T-helper 2 cell (primary cell): ENCODE data around the gene SLCO1A2.
"Not testable (repeated sequence)": the region's sequence is repeated elsewhere in the genome, so short reads cannot be mapped to it uniquely, and the experiment has no call there.

ENCODE experiments used
- DNase-seq, 5 experiments: peaks; one replicate each; pipeline versions ENCODE4 v3.0.0 to v3.0.0-alpha.2; 2012 to 2022
- total RNA-seq, 2 donors: gene quantifications; one replicate each; lab custom pipeline; 2026; lab: John Stamatoyannopoulos, UW

Gene SLCO1A2
- 0 reads per million in 2 donors for total RNA-seq

GRCh38 chr12:21334771-21335325, at the start of gene SLCO1A2:
TSS of gene SLCO1A2 (minus strand) at chr12:21334917. CDS start at chr12:21334647, 270 bp downstream.
- no peak for DNase-seq

GRCh38 chr12:21384261-21384660, 49.5 kb upstream of the SLCO1A2 start:
- no peak for DNase-seq

- DNase-seq: not testable (repeated sequence)
These were observed 46.6 kb upstream of the SLCO1A2 start for GRCh38 chr12:21381320-21381719.

GRCh38 chr12:21379218-21379617, 44.5 kb upstream of the SLCO1A2 start:
- no peak for DNase-seq

GRCh38 chr12:21372602-21373001, 37.9 kb upstream of the SLCO1A2 start, which contains the start of gene IAPP:
TSS of gene IAPP (plus strand) at chr12:21372902. CDS start at chr12:21373352, 450 bp downstream.
- DNase-seq: no peak

- DNase-seq: peak in 1 of 5 experiments; percentile 1
These were observed 36.2 kb upstream of the SLCO1A2 start for GRCh38 chr12:21370845-21371449.

- peak in 1 of 5 experiments; percentile 17 for DNase-seq
These were observed 34.6 kb upstream of the SLCO1A2 start for GRCh38 chr12:21369141-21369980.

GRCh38 chr12:21360632-21361031, 25.9 kb upstream of the SLCO1A2 start:
- not testable (repeated sequence) for DNase-seq

- DNase-seq: no peak
These were observed 19.9 kb upstream of the SLCO1A2 start for GRCh38 chr12:21354641-21355040.

GRCh38 chr12:21353948-21354347, 19.2 kb upstream of the SLCO1A2 start:
- no peak for DNase-seq

- no peak for DNase-seq
These were observed 18.8 kb upstream of the SLCO1A2 start for GRCh38 chr12:21353487-21353886.

GRCh38 chr12:21350975-21351374, 16.3 kb upstream of the SLCO1A2 start:
- DNase-seq: no peak

- no peak for DNase-seq
These were observed 12.0 kb upstream of the SLCO1A2 start for GRCh38 chr12:21346542-21347205.

GRCh38 chr12:21343636-21344035, 8.9 kb upstream of the SLCO1A2 start:
- DNase-seq: no peak

GRCh38 chr12:21341769-21342168, 7.1 kb upstream of the SLCO1A2 start:
- no peak for DNase-seq

- DNase-seq: peak in 1 of 5 experiments; percentile 10
These were observed 5.7 kb upstream of the SLCO1A2 start for GRCh38 chr12:21340403-21340802.

- no peak for DNase-seq
These were observed 5.2 kb upstream of the SLCO1A2 start for GRCh38 chr12:21339921-21340320.

GRCh38 chr12:21337959-21338744, 3.4 kb upstream of the SLCO1A2 start:
- DNase-seq: peak in 1 of 5 experiments; percentile 69

GRCh38 chr12:21337453-21337852, 2.7 kb upstream of the SLCO1A2 start:
- DNase-seq: no peak

GRCh38 chr12:21336656-21337055, 1.9 kb upstream of the SLCO1A2 start:
- no peak for DNase-seq

- peak in 1 of 5 experiments; percentile 1 for DNase-seq
These were observed 3.9 kb downstream of the SLCO1A2 start for GRCh38 chr12:21330682-21331253.

GRCh38 chr12:21328578-21328977, 6.1 kb downstream of the SLCO1A2 start:
- no peak for DNase-seq
